HuH-7.5 (cell line): Measurements from ENCODE around the gene PIRT.

ENCODE experiments used
- DNase-seq: peaks from one replicate; pipeline ENCODE4 v3.0.0; 2011; ENCODE audit warnings: low spot score

Gene PIRT

GRCh38 chr17:10787306-10788045 is 50.4 kb downstream of the PIRT start:
- DNase-seq: no peak

GRCh38 chr17:10785295-10785694 is 52.6 kb downstream of the PIRT start:
- no peak for DNase-seq

- no peak for DNase-seq
These were observed 58.3 kb downstream of the PIRT start for GRCh38 chr17:10779609-10780008.

GRCh38 chr17:10777890-10778289 is 60.0 kb downstream of the PIRT start:
- no peak for DNase-seq

GRCh38 chr17:10777131-10777807 is 60.6 kb downstream of the PIRT start:
- no peak for DNase-seq

- DNase-seq: no peak
These were observed 61.5 kb downstream of the PIRT start for GRCh38 chr17:10776381-10776780.

GRCh38 chr17:10775740-10776356 is 62.0 kb downstream of the PIRT start:
- no peak for DNase-seq

GRCh38 chr17:10775058-10775457 is 62.8 kb downstream of the PIRT start:
- DNase-seq: no peak

- DNase-seq: no peak
These were observed 64.5 kb downstream of the PIRT start for GRCh38 chr17:10773391-10773790.
